B cell (primary cell): ENCODE measurements around the gene DBF4B. TPM values are rescaled to one million over a fixed set of nuclear protein-coding genes. Genes with fewer than 3 reads are reported as not detected.
A peak's percentile ranks its signal among the peaks of the same experiment; 100 is the strongest.

Source experiments
- ATAC-seq: fragments of 200-7000 bp; cut with Tn5 transposase; one replicate; pipeline ENCODE4 v1.10.0; 2021; ENCODE audit warnings: low read depth, mild to moderate bottlenecking, moderate number of reproducible peaks, moderate library complexity
- CTCF ChIA-PET: fragments of 350-600 bp; sonication (Branson Sonifier 250); formaldehyde crosslinking; loops from one replicate; lab custom pipeline; 2021; ENCODE audit warnings: antibody characterized with exemption, inconsistent platforms; lab: Charles Lee
- POLR2A ChIA-PET: fragments of 350-600 bp; sonication (Branson Sonifier 250); formaldehyde crosslinking; loops from one replicate; lab custom pipeline; 2021; ENCODE audit warnings: antibody characterized with exemption; lab: Charles Lee
- DNase-seq: peaks from one replicate; pipeline ENCODE4 v3.0.0; 2013
- H2AFZ ChIP-seq: 2 replicates; pipeline ENCODE4 v1.6.1; 2012; ENCODE audit warnings: mild to moderate bottlenecking, low read depth, low read length; ENCODE audit not compliant: insufficient read depth, poor library complexity, severe bottlenecking
- H3K27ac ChIP-seq, 2 donors: 1 replicate in 1 of 2; 2 replicates in 1 of 2; pipeline ENCODE4 v1.5.1; 2012 to 2013; ENCODE audit warnings: low read length in 2 of 2, mild to moderate bottlenecking in 2 of 2, moderate library complexity in 1 of 2
- H3K27me3 ChIP-seq, 4 experiments: fragments of 200-600 bp in 1 of 4; sonication (generic) in 1 of 4; replicated peaks in 1 of 4; 1 replicate in 2 of 4; 2 replicates in 2 of 4; pipeline versions ENCODE4 v1.6.1 to v1.7.0; 2013 to 2016; ENCODE audit warnings: low read length in 3 of 4, mild to moderate bottlenecking in 2 of 4, mixed read lengths in 1 of 4, moderate library complexity in 1 of 4; ENCODE audit not compliant: insufficient read depth in 4 of 4, control insufficient read depth in 3 of 4; ENCODE audit errors: control extremely low read depth in 1 of 4
- H3K36me3 ChIP-seq, 2 experiments: replicated peaks in 1 of 2; 1 replicate in 1 of 2; 2 replicates in 1 of 2; pipeline versions ENCODE4 v1.6.1 to v1.7.1; 2013; ENCODE audit warnings: low read length in 1 of 2; ENCODE audit not compliant: insufficient read depth in 2 of 2, control insufficient read depth in 1 of 2; ENCODE audit errors: control extremely low read depth in 1 of 2, extremely low read depth in 1 of 2
- H3K4me1 ChIP-seq, 2 donors: fragments of 200-600 bp in 1 of 2; sonication (generic) in 1 of 2; 1 replicate in 1 of 2; 2 replicates in 1 of 2; pipeline versions ENCODE4 v1.5.1 to v1.6.1; 2013 to 2017; ENCODE audit warnings: low read length in 2 of 2; ENCODE audit not compliant: control insufficient read depth in 2 of 2, insufficient read depth in 2 of 2
- H3K4me2 ChIP-seq: replicated peaks from 2 replicates; pipeline ENCODE3; 2012; ENCODE audit warnings: mild to moderate bottlenecking, low read depth, low read length; ENCODE audit not compliant: poor library complexity, severe bottlenecking
- H3K4me3 ChIP-seq, 5 experiments: fragments of 200-600 bp in 1 of 5; sonication (generic) in 1 of 5; 1 replicate in 3 of 5; 2 replicates in 2 of 5; pipeline versions ENCODE4 v1.5.1 to v1.7.0; 2011 to 2016; ENCODE audit warnings: low read length in 4 of 5, mild to moderate bottlenecking in 4 of 5, low read depth in 2 of 5, control low read depth in 1 of 5, moderate library complexity in 1 of 5; ENCODE audit not compliant: insufficient read depth in 1 of 5; ENCODE audit errors: control extremely low read depth in 1 of 5, extremely low read depth in 1 of 5
- H3K79me2 ChIP-seq: fragments of 200-600 bp; sonication (generic); one replicate; pipeline ENCODE4 v1.6.0; 2016; ENCODE audit warnings: low read length; ENCODE audit not compliant: control insufficient read depth, insufficient read depth
- H3K9ac ChIP-seq: fragments of 200-600 bp; sonication (generic); 2 replicates; pipeline ENCODE4 v1.6.1; 2017; ENCODE audit warnings: mild to moderate bottlenecking, low read length, moderate library complexity
- H3K9me3 ChIP-seq, 3 donors: one replicate each; pipeline versions ENCODE4 v1.6.1 to v1.7.1; 2013; ENCODE audit warnings: low read length in 2 of 3; ENCODE audit not compliant: control insufficient read depth in 2 of 3, insufficient read depth in 1 of 3; ENCODE audit errors: control extremely low read depth in 1 of 3
- H4K20me1 ChIP-seq: 2 replicates; pipeline ENCODE4 v1.6.0; 2012; ENCODE audit warnings: mild to moderate bottlenecking, low read length; ENCODE audit not compliant: insufficient read depth, control insufficient read depth, poor library complexity, severe bottlenecking
- H3K27ac Mint-ChIP-seq: one replicate; pipeline ENCODE4 v1.8.0; 2021; ENCODE audit warnings: mixed read lengths
- H3K27me3 Mint-ChIP-seq: one replicate; pipeline ENCODE4 v1.8.0; 2021; ENCODE audit warnings: mixed read lengths
- H3K4me1 Mint-ChIP-seq: one replicate; pipeline ENCODE4 v1.8.0; 2021; ENCODE audit warnings: mixed read lengths
- H3K4me3 Mint-ChIP-seq: one replicate; pipeline ENCODE4 v1.8.0; 2021; ENCODE audit warnings: mixed read lengths
- H3K9me3 Mint-ChIP-seq: one replicate; pipeline ENCODE4 v1.8.0; 2022; ENCODE audit warnings: mixed read lengths; ENCODE audit not compliant: insufficient read depth
- EZH2 ChIP-seq: IDR thresholded peaks from 2 replicates; pipeline ENCODE4 v1.6.1; 2012; ENCODE audit warnings: borderline replicate concordance, low read depth, mild to moderate bottlenecking, moderate library complexity, low read length; ENCODE audit not compliant: insufficient read depth, poor library complexity, severe bottlenecking
- WGBS: methylation state at CpG from one replicate; pipeline ENCODE4 v1.1.5; 2013; ENCODE audit warnings: missing lambda C conversion rate; ENCODE audit not compliant: insufficient coverage; 5-methylcytosine and 5-hydroxymethylcytosine counted together
- intact Hi-C: fragments of 100-400 bp; cut with micrococcal nuclease; formaldehyde crosslinking; loops from one replicate; pipeline ENCODE4 v1.10.0; 2022
- polyA plus RNA-seq: library from polyadenylated mRNA; depleted of rRNA; stranded (reverse); fragments of >200 nt; gene quantifications from 2 replicates; pipeline ENCODE4 v1.2.3, GENCODE V29; 2012
- total RNA-seq, 2 donors: library from RNA; stranded (reverse); fragments of 120-200 nt in 1 of 2; gene quantifications; 1 replicate in 1 of 2; 2 replicates in 1 of 2; pipeline versions ENCODE4 v1.2.3 to v1.2.4, GENCODE V29; 2013 to 2022
- TF ChIP-seq, protein P1 (sequence below): fragments of 200-600 bp; IDR thresholded peaks from one replicate; pipeline ENCODE4 v1.8.0; 2022; ENCODE audit warnings: antibody characterized with exemption, mild to moderate bottlenecking

Gene DBF4B
- total and polyA plus RNA-seq, 2 donors (not counting 1 experiment from before 2014, with no cell fraction given), result 10.9 to 15.9 TPM

DNA sequence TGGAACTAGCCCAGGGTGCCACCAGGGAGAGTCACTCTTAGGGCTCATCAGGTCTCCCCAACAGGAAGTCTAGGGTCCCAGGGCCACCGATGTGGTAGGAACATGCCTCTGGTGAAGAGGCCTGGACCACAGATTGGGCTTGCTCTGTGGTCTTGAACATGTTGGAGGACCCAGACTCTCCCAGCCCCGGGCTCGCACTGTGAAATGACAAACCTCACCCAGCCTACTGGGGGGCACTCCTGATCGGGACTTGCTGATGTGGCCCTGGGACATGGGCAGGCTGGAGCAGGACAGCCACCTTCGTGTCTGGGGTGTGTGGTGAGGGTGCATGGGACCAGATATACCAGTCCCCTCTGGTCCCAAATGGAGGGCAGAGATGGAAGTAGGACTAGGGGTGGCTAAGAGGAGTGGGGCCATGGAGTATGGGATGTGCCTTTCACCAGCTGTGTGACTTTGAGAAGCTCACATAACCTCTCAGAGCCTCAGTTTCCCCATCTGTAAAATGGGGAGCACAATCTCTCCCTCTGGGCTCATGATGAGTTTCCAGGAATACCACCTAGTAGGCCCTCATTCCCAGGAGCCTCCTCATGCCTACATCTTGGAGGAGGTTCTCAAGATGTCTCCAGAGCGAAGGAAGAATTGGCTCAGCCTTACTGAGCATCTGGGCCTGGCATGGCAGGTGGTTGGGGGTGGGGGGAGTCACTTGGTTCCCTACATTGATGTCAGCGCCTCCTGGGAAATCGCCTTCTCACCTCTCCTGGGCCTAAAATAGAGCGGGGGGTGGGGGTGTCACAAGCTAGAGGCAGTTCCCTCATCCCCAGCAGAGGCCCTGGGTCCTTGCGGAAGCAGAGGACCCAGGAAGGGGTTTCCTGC is 48.8 kb downstream of the DBF4B start:
- Histone ChIP-seq H3K36me3 (no peaks in the 10 kb centered on the region), H3K79me2 (no peaks in the 10 kb centered on the region), H3K4me1 (peaks cover 11 to 12% of the 10 kb centered on the region in 2 donors), H3K27ac (no peak overlapping the region), H3K27me3 (peaks cover 0 to 39% (median 16%) of the 10 kb centered on the region in 4 experiments), H4K20me1 (no peaks in the 10 kb centered on the region), H3K4me3 (no peak overlapping the region), H2AFZ (no peak overlapping the region), H3K9me3 (peaks cover 0 to 6% (median 0%) of the 10 kb centered on the region in 3 donors), H3K4me2 (no peak overlapping the region), H3K9ac (no peak overlapping the region)
- POLR2A ChIA-PET, result interaction anchor here (0.5 to 0.7 kb wide), 2 partner anchors 27 to 174 kb away, joined by 4 to 5 read pairs; no protein-coding TSS in a partner anchor
- Mint-ChIP-seq H3K9me3 (no peaks in the 10 kb centered on the region), H3K27ac (no peak overlapping the region), H3K4me3 (peak overlapping the region; percentile 61), H3K27me3 (peaks cover 29% of the 10 kb centered on the region), H3K4me1 (peaks cover 3% of the 10 kb centered on the region)
- 76% methylated on average over 9 of the region's 10 CpGs for WGBS
- intact Hi-C loops, result no loop called here
- ATAC-seq (no peak), DNase-seq (no peak)
- CTCF ChIA-PET, result no interaction called here
- no peak for TF ChIP-seq EZH2
- TF ChIP-seq, protein P1, sequence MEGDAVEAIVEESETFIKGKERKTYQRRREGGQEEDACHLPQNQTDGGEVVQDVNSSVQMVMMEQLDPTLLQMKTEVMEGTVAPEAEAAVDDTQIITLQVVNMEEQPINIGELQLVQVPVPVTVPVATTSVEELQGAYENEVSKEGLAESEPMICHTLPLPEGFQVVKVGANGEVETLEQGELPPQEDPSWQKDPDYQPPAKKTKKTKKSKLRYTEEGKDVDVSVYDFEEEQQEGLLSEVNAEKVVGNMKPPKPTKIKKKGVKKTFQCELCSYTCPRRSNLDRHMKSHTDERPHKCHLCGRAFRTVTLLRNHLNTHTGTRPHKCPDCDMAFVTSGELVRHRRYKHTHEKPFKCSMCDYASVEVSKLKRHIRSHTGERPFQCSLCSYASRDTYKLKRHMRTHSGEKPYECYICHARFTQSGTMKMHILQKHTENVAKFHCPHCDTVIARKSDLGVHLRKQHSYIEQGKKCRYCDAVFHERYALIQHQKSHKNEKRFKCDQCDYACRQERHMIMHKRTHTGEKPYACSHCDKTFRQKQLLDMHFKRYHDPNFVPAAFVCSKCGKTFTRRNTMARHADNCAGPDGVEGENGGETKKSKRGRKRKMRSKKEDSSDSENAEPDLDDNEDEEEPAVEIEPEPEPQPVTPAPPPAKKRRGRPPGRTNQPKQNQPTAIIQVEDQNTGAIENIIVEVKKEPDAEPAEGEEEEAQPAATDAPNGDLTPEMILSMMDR, result no peak

DNA sequence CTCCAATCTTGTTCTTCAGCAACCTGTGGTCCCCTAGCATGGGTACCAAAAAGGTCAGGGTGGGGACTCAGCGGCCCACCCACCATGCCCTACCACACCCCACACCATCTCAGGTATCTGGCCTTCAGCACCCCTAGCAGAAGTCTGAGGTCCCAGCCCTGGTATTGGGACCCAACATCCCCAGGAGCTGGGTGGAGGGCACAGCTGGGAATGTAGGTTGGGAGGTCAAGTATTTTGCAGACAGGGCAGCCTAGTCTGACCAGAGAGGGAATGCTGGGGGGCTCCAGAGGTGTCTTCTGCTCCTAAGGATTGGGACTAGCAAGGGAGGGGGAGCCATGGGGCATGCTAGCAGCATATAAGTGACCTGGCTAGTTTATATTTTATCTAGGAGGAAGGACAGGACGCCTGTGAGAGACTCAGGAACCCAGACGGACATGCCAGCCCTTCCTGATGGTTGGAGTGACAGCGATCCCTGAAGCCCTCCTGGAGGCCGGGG is 49.5 kb downstream of the DBF4B start:
- Mint-ChIP-seq H3K9me3 (no peaks in the 10 kb centered on the region), H3K27me3 (peaks cover 33% of the 10 kb centered on the region), H3K4me3 (peak overlapping the region; percentile 61), H3K4me1 (peaks cover 3% of the 10 kb centered on the region), H3K27ac (no peak overlapping the region)
- ATAC-seq (no peak), DNase-seq (no peak)
- 44% methylated on average over 4 of the region's 5 CpGs for WGBS
- no peaks in the 10 kb centered on the region for H3K79me2 ChIP-seq
- no peak overlapping the region for H3K4me3 ChIP-seq
- ChIA-PET CTCF (no interaction called here), POLR2A (interaction anchor here (0.5 to 0.7 kb wide), 2 partner anchors 26 to 173 kb away, joined by 4 to 5 read pairs; no protein-coding TSS in a partner anchor)
- peaks cover 11 to 12% of the 10 kb centered on the region in 2 donors for H3K4me1 ChIP-seq
- peak overlapping the region; percentile 76 for H3K4me2 ChIP-seq
- TF ChIP-seq, protein P1, result no peak
- no peak for TF ChIP-seq EZH2
- no peak overlapping the region for H3K27ac ChIP-seq
- peaks cover 0 to 6% (median 0%) of the 10 kb centered on the region in 3 donors for H3K9me3 ChIP-seq
- no peaks in the 10 kb centered on the region for H3K36me3 ChIP-seq
- peak overlapping the region; percentile 52 for H2AFZ ChIP-seq
- no peaks in the 10 kb centered on the region for H4K20me1 ChIP-seq
- peaks cover 0 to 39% (median 16%) of the 10 kb centered on the region in 4 experiments for H3K27me3 ChIP-seq
- intact Hi-C loops, result no loop called here
- H3K9ac ChIP-seq, result no peak overlapping the region
